Ureter (tissue), 1 donor: ENCODE data around the gene ERC2. TPM values are rescaled to one million over a fixed set of nuclear protein-coding genes. Genes with fewer than 3 reads are reported as not detected.

ENCODE experiments used
- DNase-seq: peaks from one replicate; pipeline ENCODE4 v3.0.0-alpha.2; 2020; ENCODE audit warnings: low spot score
- total RNA-seq: library from RNA; stranded (reverse); gene quantifications from one replicate; pipeline ENCODE4 v1.2.4, GENCODE V29; 2023
- donor health status: DM: yes; HTN: yes; CAD: no.

ERC2 gene
- total RNA-seq, 1 donor from 2014 or later: 1.1 TPM

- DNase-seq: no peak
Measured at GRCh38 chr3:56253941-56254665, 214.2 kb downstream of the ERC2 start.

- peak; percentile 47 for DNase-seq
Measured at GRCh38 chr3:56251343-56251945, 216.8 kb downstream of the ERC2 start.

GRCh38 chr3:56248021-56248420 is 220.2 kb downstream of the ERC2 start:
- no peak for DNase-seq

GRCh38 chr3:56238299-56238698 is 230.0 kb downstream of the ERC2 start:
- no peak for DNase-seq

GRCh38 chr3:56233742-56234141 is 234.5 kb downstream of the ERC2 start:
- no peak for DNase-seq

- no peak for DNase-seq
Measured at GRCh38 chr3:56229311-56229710, 239.0 kb downstream of the ERC2 start.

- DNase-seq: no peak
Measured at GRCh38 chr3:56222866-56223265, 245.4 kb downstream of the ERC2 start.

- no peak for DNase-seq
Measured at GRCh38 chr3:56219894-56220805, 248.1 kb downstream of the ERC2 start.

GRCh38 chr3:56209982-56210751 is 258.1 kb downstream of the ERC2 start:
- DNase-seq: no peak

- DNase-seq: no peak
Measured at GRCh38 chr3:56207922-56208321, 260.3 kb downstream of the ERC2 start.

GRCh38 chr3:56205406-56205805 is 262.9 kb downstream of the ERC2 start:
- DNase-seq: no peak

GRCh38 chr3:56202997-56203396 is 265.3 kb downstream of the ERC2 start:
- no peak for DNase-seq

- no peak for DNase-seq
Measured at GRCh38 chr3:56201407-56201806, 266.9 kb downstream of the ERC2 start.

GRCh38 chr3:56200251-56200650 is 268.0 kb downstream of the ERC2 start:
- no peak for DNase-seq

- DNase-seq: no peak
Measured at GRCh38 chr3:56197991-56198390, 270.3 kb downstream of the ERC2 start.

- no peak for DNase-seq
Measured at GRCh38 chr3:56197259-56197965, 270.9 kb downstream of the ERC2 start.

GRCh38 chr3:56196700-56197099 is 271.6 kb downstream of the ERC2 start:
- no peak for DNase-seq

GRCh38 chr3:56193519-56193918 is 274.7 kb downstream of the ERC2 start:
- DNase-seq: no peak

- no peak for DNase-seq
Measured at GRCh38 chr3:56192001-56192400, 276.3 kb downstream of the ERC2 start.

GRCh38 chr3:56190771-56191305 is 277.4 kb downstream of the ERC2 start:
- no peak for DNase-seq

GRCh38 chr3:56190130-56190529 is 278.1 kb downstream of the ERC2 start:
- no peak for DNase-seq
